ENCODE measurements around the gene NEK7.
A peak's percentile ranks its signal among the peaks of the same experiment; 100 is the strongest.

NEK7 gene

DNA sequence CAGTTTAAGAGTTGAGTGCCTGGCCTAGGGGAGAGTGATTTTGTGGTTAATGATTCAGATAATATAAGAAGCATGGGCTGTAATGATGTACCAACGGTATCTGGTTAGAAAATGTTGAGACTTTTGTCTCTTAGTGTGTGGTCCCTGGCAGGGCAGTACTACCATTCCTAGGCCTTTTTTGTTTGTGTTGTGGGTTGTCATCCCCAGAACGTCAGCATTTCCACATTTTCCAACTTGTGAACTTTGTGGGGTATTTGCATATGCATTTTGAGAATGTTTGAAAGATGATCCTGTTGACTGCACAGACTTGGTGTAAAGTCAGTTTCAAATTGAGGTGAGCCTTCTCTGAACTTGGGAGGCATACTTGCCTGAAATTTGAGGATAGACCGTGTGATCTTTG is 11.4 kb downstream of the NEK7 start:
- TF ChIP-seq, protein P1, sequence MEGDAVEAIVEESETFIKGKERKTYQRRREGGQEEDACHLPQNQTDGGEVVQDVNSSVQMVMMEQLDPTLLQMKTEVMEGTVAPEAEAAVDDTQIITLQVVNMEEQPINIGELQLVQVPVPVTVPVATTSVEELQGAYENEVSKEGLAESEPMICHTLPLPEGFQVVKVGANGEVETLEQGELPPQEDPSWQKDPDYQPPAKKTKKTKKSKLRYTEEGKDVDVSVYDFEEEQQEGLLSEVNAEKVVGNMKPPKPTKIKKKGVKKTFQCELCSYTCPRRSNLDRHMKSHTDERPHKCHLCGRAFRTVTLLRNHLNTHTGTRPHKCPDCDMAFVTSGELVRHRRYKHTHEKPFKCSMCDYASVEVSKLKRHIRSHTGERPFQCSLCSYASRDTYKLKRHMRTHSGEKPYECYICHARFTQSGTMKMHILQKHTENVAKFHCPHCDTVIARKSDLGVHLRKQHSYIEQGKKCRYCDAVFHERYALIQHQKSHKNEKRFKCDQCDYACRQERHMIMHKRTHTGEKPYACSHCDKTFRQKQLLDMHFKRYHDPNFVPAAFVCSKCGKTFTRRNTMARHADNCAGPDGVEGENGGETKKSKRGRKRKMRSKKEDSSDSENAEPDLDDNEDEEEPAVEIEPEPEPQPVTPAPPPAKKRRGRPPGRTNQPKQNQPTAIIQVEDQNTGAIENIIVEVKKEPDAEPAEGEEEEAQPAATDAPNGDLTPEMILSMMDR (IDR thresholded peaks at IDR 0.05; ENCODE audit: insufficient read depth, low read depth, low read length, missing control alignments): no peak
- DNase-seq (ENCODE audit: low read depth): peak; percentile 32

DNA sequence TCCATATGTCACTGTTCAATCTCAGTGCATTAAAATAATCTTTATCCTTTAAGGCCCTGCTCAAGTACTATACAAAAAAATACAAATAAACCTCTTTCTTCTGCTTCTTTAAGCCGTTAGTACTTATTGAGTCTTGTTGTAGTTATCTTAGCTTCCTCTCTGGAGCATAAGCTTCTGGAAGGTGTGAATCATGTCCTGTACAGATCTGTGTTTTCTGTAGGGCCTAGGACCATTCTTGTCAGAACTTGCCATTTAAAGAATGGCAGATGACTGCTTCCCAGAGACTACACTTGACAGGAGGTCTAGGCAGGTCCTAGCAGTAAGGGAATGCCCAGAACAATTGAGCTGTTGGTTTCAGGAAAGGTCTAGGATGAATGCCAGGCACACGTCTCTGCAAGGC is 12.9 kb downstream of the NEK7 start:
- TF ChIP-seq, protein P1 (IDR thresholded peaks at IDR 0.05; ENCODE audit: insufficient read depth, low read depth, low read length, missing control alignments): no peak
- DNase-seq (ENCODE audit: low read depth): no peak
- no peak overlapping the region for H3K4me3 ChIP-seq (ENCODE audit: low read depth, low read length)

More for the DNA sequence above, 11.4 kb downstream of the NEK7 start:
- no peak overlapping the region for H3K4me3 ChIP-seq (ENCODE audit: low read depth, low read length)

DNA sequence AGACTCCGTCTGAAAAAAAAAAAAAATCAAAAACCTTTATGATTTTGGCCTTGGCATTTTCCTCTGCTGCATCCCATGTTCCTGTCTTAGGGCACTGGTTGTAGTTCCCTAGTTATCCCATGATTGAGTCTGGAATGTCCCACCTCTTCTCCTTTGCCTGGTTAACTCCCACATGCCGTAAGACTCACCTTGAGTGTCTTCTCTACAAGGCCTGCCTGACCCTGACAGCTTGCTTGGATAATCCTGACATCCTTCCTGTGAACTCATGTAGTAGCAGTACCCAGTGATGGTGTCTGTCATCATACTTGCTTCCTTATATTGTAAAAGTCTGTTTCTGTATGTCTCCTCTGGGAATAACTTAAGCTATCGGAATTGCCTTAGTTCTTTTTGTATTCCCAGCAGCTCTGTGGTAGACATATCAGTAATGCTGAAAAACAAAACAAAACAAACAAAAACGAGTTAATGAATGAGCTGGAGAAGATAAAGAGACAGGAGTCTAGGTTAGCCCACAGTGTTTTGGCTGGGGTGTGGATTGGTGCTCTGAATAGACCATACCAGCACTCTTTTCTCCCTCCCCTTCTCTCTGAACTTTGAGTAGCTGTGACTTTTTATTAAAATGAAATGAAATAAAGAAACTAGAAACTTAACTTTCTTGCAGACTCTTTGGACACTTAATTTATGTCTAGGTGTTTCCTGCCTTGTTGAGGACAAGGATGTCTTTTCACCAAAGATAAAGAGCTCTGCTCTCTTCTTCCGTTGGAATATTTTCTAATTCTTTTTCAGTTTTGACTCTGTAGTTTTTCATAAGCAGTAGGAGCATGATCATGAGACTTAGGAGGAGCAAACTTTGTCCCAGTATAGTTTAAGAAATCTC is 15.1 kb downstream of the NEK7 start:
- H3K4me3 ChIP-seq (ENCODE audit: low read depth, low read length): no peak overlapping the region
- TF ChIP-seq, protein P1 (IDR thresholded peaks at IDR 0.05; ENCODE audit: insufficient read depth, low read depth, low read length, missing control alignments): no peak
- DNase-seq (ENCODE audit: low read depth): no peak

DNA sequence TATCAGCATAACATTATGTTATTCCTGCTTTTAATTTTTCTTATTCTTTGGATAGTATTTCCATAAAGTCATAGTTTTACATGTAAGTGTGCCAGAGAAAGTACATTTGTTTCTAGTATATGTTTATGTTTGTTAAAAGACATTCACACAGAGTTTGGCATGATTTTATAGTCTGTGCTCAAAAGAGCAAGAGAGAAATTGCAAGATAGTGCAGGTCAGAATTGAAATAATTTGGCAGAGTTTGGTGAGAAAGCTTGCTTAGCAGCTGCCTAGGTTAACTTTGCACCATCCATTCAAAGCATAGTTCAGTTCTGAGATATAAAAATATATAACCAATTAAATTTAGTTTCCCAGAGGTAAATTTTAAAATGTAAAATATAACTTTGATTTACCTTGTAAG is 17.0 kb downstream of the NEK7 start:
- TF ChIP-seq, protein P1 (IDR thresholded peaks at IDR 0.05; ENCODE audit: insufficient read depth, low read depth, low read length, missing control alignments): no peak
- H3K4me3 ChIP-seq (ENCODE audit: low read depth, low read length): no peak overlapping the region
- no peak for DNase-seq (ENCODE audit: low read depth)

DNA sequence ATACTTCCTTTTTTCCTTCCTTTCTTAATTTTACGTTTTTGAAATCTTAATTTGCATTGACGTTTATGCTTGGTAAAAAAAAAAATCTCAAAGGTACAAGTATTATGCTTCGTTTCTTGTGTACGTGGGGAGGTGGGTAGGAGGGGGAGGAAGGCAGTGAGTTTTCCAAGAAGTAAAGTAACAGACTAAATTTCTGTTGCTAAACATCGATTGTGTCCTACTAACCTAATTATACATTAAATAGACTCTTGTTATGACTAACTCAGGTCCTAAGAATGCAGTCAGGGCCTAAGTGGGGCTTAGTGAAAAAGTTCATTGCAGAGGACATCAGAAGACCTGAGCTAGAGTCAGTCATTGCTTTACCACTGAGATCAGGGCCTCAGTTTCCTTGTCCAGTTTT is 17.5 kb downstream of the NEK7 start:
- TF ChIP-seq, protein P1 (IDR thresholded peaks at IDR 0.05; ENCODE audit: insufficient read depth, low read depth, low read length, missing control alignments): no peak
- DNase-seq (ENCODE audit: low read depth): peak; percentile 42
- H3K4me3 ChIP-seq (ENCODE audit: low read depth, low read length): no peak overlapping the region

DNA sequence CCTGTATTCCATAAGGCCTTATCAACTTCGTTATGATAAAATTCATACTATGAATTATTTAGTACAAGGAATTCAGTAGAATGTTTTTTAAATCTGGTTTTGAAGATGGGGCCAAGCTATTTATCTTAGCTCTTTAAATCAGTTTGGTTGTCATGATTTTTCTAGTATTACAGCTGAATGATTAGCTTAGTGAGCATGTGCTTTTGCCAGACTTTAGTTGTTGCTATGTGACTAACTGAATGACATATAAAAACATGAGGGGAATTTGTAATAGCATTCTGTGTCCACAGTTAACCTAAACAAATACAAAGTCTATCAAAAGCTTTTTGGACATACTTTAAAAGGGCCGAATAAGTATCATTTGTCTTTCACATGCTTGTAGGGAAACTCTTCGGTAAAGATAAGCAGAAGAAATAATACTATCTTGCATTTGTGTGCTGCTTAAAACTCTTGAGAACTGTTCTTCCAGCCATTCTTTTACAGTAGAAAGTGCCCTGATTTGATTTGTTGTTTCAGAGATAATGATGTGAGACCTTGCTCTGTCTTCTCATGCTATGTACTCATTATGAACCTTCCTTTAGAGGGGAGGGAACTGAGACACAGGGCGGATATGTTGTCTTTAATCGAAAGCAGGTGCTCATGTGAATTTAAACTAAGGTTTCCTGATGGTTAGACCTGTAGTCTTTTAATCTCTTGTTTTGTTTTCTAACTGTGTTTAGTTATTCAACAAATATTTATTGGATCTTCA is 18.8 kb downstream of the NEK7 start:
- H3K4me3 ChIP-seq (ENCODE audit: low read depth, low read length): no peak overlapping the region

More for the DNA sequence above, 18.8 kb downstream of the NEK7 start:
- TF ChIP-seq, protein P1 (IDR thresholded peaks at IDR 0.05; ENCODE audit: insufficient read depth, low read depth, low read length, missing control alignments): no peak
- DNase-seq (ENCODE audit: low read depth): no peak

All from GM12865 (cell line).